ENCODE data around the gene SLC35F3. TPM values are rescaled to one million over a fixed set of nuclear protein-coding genes. Genes with fewer than 3 reads are reported as not detected.

The SLC35F3 gene
- total RNA-seq, 2 experiments from 2014 or later, result not detected

GRCh38 chr1:234261545-234261944 is 357.1 kb downstream of the SLC35F3 start:
- Histone ChIP-seq H3K4me2 (ENCODE audit: low read length) (no peak overlapping the region), H3K27ac (ENCODE audit: low read depth, low read length, poor library complexity, severe bottlenecking) (no peak overlapping the region), H3K9me3 (ENCODE audit: low read length) (no peaks in the 10 kb centered on the region), H4K20me1 (ENCODE audit: insufficient read depth, low read length) (no peaks in the 10 kb centered on the region), H3K79me2 (ENCODE audit: insufficient read depth, low read depth, low read length) (no peaks in the 10 kb centered on the region), H3K4me1 (ENCODE audit: insufficient read depth, low read length, poor library complexity, severe bottlenecking) (no peaks in the 10 kb centered on the region), H3K9me2 (ENCODE audit: insufficient read depth, low read length) (no peaks in the 10 kb centered on the region), H2AFZ (ENCODE audit: low read length) (no peak overlapping the region), H3K36me3 (ENCODE audit: insufficient read depth, low read length) (no peaks in the 10 kb centered on the region), H3K4me3 (ENCODE audit: low read depth, low read length, poor library complexity, severe bottlenecking) (no peak overlapping the region)
- no peak for TF ChIP-seq EZH2phosphoT487 (IDR thresholded peaks at IDR 0.05; ENCODE audit: borderline replicate concordance, low read depth, low read length)
- TF ChIP-seq, protein P1, sequence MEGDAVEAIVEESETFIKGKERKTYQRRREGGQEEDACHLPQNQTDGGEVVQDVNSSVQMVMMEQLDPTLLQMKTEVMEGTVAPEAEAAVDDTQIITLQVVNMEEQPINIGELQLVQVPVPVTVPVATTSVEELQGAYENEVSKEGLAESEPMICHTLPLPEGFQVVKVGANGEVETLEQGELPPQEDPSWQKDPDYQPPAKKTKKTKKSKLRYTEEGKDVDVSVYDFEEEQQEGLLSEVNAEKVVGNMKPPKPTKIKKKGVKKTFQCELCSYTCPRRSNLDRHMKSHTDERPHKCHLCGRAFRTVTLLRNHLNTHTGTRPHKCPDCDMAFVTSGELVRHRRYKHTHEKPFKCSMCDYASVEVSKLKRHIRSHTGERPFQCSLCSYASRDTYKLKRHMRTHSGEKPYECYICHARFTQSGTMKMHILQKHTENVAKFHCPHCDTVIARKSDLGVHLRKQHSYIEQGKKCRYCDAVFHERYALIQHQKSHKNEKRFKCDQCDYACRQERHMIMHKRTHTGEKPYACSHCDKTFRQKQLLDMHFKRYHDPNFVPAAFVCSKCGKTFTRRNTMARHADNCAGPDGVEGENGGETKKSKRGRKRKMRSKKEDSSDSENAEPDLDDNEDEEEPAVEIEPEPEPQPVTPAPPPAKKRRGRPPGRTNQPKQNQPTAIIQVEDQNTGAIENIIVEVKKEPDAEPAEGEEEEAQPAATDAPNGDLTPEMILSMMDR (conservative IDR thresholded peaks at IDR 0.05; ENCODE audit: low read length), result no peak
- DNase-seq (ENCODE audit: low spot score), result no peak
- no TSS peak for BruUV-seq (replicated peaks)
- ChIA-PET POLR2A (no interaction called here), CTCF (ENCODE audit: unreplicated experiment) (no interaction called here)
- intact Hi-C loops (cut with micrococcal nuclease; ENCODE audit: unreplicated experiment), result no loop called here

DNA sequence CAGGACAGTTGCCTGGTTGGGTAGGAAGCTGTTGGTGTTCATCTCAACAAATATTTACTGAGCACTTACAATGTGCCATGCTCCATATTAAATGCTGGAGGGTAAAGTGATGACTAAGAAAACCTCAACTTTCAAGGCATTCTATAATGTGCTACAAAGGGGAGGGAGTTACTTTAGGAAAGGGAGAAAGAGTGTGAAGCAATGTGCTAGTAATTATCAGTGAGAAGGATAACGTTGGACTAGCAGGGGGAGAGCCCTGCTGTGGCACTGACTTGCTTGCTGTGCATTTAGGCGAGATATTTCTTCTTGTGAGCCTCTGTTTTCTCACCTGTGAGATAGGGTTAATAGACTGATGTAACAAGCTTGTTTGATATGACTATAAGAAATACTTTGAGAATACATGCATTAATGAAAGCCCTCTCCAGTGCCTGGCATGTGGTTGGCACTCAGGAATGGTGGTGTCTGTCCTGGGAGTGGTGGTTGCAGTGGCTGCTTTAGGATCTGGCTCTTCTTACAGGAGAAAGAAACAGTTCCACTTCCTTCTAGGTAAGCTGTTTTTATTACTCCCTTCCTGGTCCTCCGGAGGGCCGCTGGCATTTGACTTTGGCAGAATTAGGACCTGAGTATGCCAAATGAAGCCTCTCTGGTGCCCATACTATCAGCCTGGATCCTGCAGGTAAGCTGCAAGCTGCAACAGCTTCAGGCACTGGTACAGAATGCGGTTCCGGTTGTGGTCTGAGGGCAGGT is 357.7 kb downstream of the SLC35F3 start:
- Histone ChIP-seq H4K20me1 (ENCODE audit: insufficient read depth, low read length) (no peaks in the 10 kb centered on the region), H3K27ac (ENCODE audit: low read depth, low read length, poor library complexity, severe bottlenecking) (no peak overlapping the region), H3K9me2 (ENCODE audit: insufficient read depth, low read length) (no peaks in the 10 kb centered on the region), H3K79me2 (ENCODE audit: insufficient read depth, low read depth, low read length) (no peaks in the 10 kb centered on the region), H3K4me3 (ENCODE audit: low read depth, low read length, poor library complexity, severe bottlenecking) (no peak overlapping the region), H2AFZ (ENCODE audit: low read length) (no peak overlapping the region), H3K4me1 (ENCODE audit: insufficient read depth, low read length, poor library complexity, severe bottlenecking) (no peaks in the 10 kb centered on the region), H3K4me2 (ENCODE audit: low read length) (no peak overlapping the region), H3K9me3 (ENCODE audit: low read length) (no peaks in the 10 kb centered on the region), H3K36me3 (ENCODE audit: insufficient read depth, low read length) (no peaks in the 10 kb centered on the region)
- BruUV-seq (replicated peaks), result no TSS peak
- no peak for TF ChIP-seq EZH2phosphoT487 (IDR thresholded peaks at IDR 0.05; ENCODE audit: borderline replicate concordance, low read depth, low read length)
- TF ChIP-seq, protein P1 (conservative IDR thresholded peaks at IDR 0.05; ENCODE audit: low read length), result no peak
- ChIA-PET POLR2A (no interaction called here), CTCF (ENCODE audit: unreplicated experiment) (no interaction called here)
- no peak for DNase-seq (ENCODE audit: low spot score)
- intact Hi-C loops (cut with micrococcal nuclease; ENCODE audit: unreplicated experiment), result no loop called here

GRCh38 chr1:234262754-234263105 is 358.3 kb downstream of the SLC35F3 start:
- Histone ChIP-seq H3K36me3 (ENCODE audit: insufficient read depth, low read length) (no peaks in the 10 kb centered on the region), H3K27ac (ENCODE audit: low read depth, low read length, poor library complexity, severe bottlenecking) (no peak overlapping the region), H3K79me2 (ENCODE audit: insufficient read depth, low read depth, low read length) (no peaks in the 10 kb centered on the region), H3K9me3 (ENCODE audit: low read length) (no peaks in the 10 kb centered on the region), H3K9me2 (ENCODE audit: insufficient read depth, low read length) (no peaks in the 10 kb centered on the region), H3K4me1 (ENCODE audit: insufficient read depth, low read length, poor library complexity, severe bottlenecking) (no peaks in the 10 kb centered on the region), H2AFZ (ENCODE audit: low read length) (no peak overlapping the region), H3K4me3 (ENCODE audit: low read depth, low read length, poor library complexity, severe bottlenecking) (no peak overlapping the region), H3K4me2 (ENCODE audit: low read length) (no peak overlapping the region), H4K20me1 (ENCODE audit: insufficient read depth, low read length) (no peaks in the 10 kb centered on the region)
- no peak for DNase-seq (ENCODE audit: low spot score)
- TF ChIP-seq EZH2phosphoT487 (IDR thresholded peaks at IDR 0.05; ENCODE audit: borderline replicate concordance, low read depth, low read length), result no peak
- TF ChIP-seq, protein P1 (conservative IDR thresholded peaks at IDR 0.05; ENCODE audit: low read length), result no peak
- POLR2A ChIA-PET, result interaction anchor here (0.6 kb wide), 1 partner anchor 142 kb away, joined by 3 read pairs; no protein-coding TSS in a partner anchor
- intact Hi-C loops (cut with micrococcal nuclease; ENCODE audit: unreplicated experiment), result no loop called here
- BruUV-seq (replicated peaks), result no TSS peak
- CTCF ChIA-PET (ENCODE audit: unreplicated experiment), result interaction anchor here (1.4 kb wide), 1 partner anchor 19 kb away, joined by 3 read pairs; no protein-coding TSS in a partner anchor
